Osteocyte (in vitro differentiated cells): Measurements from ENCODE around the gene TMEM181. TPM values are rescaled to one million over a fixed set of nuclear protein-coding genes. Genes with fewer than 3 reads are reported as not detected.

Experiments used
- DNase-seq: peaks from one replicate; pipeline ENCODE4 v3.0.0; 2021; ENCODE audit warnings: mixed read lengths; ENCODE audit not compliant: unreplicated experiment; ENCODE audit errors: extremely low spot score
- H3K27ac Mint-ChIP-seq: one replicate; pipeline ENCODE4 v1.8.0; 2021; ENCODE audit warnings: mild to moderate bottlenecking, mixed read lengths; ENCODE audit not compliant: unreplicated experiment
- H3K27me3 Mint-ChIP-seq: one replicate; pipeline ENCODE4 v1.8.0; 2021; ENCODE audit warnings: mixed read lengths; ENCODE audit not compliant: unreplicated experiment
- H3K36me3 Mint-ChIP-seq: one replicate; pipeline ENCODE4 v1.8.0; 2021; ENCODE audit warnings: mixed read lengths; ENCODE audit not compliant: unreplicated experiment
- H3K4me1 Mint-ChIP-seq: one replicate; pipeline ENCODE4 v1.8.0; 2021; ENCODE audit warnings: mixed read lengths; ENCODE audit not compliant: unreplicated experiment
- H3K4me3 Mint-ChIP-seq: one replicate; pipeline ENCODE4 v1.8.0; 2021; ENCODE audit warnings: mild to moderate bottlenecking, moderate library complexity, mixed read lengths; ENCODE audit not compliant: unreplicated experiment
- H3K9me3 Mint-ChIP-seq: one replicate; pipeline ENCODE4 v1.8.0; 2021; ENCODE audit warnings: mixed read lengths; ENCODE audit not compliant: unreplicated experiment
- CTCF ChIP-seq: fragments of 200-600 bp; sonication (generic); IDR thresholded peaks from 2 replicates; pipeline ENCODE4 v1.5.0; 2021; ENCODE audit warnings: antibody characterized with exemption, mild to moderate bottlenecking, moderate library complexity
- total RNA-seq: library from RNA; stranded (reverse); gene quantifications from 2 replicates; pipeline ENCODE4 v1.2.1, GENCODE V29; 2021

Gene TMEM181
- total RNA-seq, 1 donor from 2014 or later: 33.5 TPM

GRCh38 chr6:158634695-158635426 is 75.0 kb downstream of the TMEM181 start:
- Mint-ChIP-seq H3K36me3 (peaks cover 42% of the 10 kb centered on the region), H3K4me3 (no peak overlapping the region), H3K27ac (no peak overlapping the region), H3K9me3 (no peaks in the 10 kb centered on the region), H3K4me1 (peaks cover 15% of the 10 kb centered on the region), H3K27me3 (no peaks in the 10 kb centered on the region)
- TF ChIP-seq CTCF: no peak
- DNase-seq: no peak

DNA sequence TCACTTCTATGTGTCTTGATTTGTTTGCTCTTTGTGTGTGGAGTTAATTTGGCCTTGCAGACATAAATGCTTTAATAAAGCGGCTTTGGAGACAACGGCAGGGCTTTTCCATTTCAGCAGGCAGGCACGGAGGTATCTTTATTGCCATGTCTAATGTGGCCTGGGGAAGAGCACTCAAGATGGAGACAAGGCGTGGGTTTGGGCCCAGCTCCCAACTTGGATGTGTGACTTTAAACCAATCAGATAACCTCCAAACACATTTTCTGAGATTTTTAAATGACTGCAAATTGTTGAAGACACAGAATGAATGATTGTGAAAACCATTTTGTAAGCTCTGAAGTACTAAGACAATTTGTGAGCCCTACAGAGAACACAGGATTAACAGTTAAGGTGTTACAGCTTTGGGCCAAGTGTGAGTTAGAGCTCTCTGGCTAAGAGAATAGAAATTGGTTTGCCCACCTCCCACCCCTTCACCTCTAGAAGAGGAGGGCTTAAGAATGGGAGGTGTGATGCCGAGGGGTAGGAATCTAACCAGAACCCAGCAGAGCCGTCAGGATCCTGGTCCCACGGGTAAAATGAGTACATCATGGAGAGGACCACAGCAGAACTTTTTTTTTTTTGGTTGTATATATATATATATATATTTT is 75.7 kb downstream of the TMEM181 start:
- Mint-ChIP-seq H3K27me3 (no peaks in the 10 kb centered on the region), H3K9me3 (no peaks in the 10 kb centered on the region), H3K27ac (no peak overlapping the region), H3K36me3 (peaks cover 42% of the 10 kb centered on the region), H3K4me1 (peaks cover 21% of the 10 kb centered on the region), H3K4me3 (no peak overlapping the region)
- DNase-seq: no peak
- TF ChIP-seq CTCF: no peak

DNA sequence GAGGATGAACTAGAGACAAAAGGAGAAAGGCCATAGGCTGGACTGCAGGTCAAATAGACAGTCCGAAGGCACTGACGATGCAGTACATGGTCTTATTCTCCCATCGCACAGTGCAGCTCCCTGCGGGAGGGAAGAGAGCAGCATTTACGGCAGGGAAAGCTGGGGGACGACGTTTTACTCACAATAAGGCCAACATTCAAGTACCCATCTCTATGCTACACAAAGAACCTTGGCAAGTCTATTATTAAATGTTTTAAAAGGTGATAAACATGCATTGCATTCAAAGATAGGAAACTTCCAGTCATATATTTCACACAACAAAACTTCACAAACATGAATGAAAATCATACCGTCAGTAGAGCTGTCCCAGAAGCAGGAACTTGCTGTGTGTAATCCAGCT is 76.9 kb downstream of the TMEM181 start:
- no peak overlapping the region for H3K27ac Mint-ChIP-seq
- peaks cover 26% of the 10 kb centered on the region for H3K4me1 Mint-ChIP-seq
- H3K9me3 Mint-ChIP-seq: no peaks in the 10 kb centered on the region
- H3K4me3 Mint-ChIP-seq: no peak overlapping the region
- no peak for TF ChIP-seq CTCF
- DNase-seq: no peak
- H3K27me3 Mint-ChIP-seq: no peaks in the 10 kb centered on the region
- peaks cover 36% of the 10 kb centered on the region for H3K36me3 Mint-ChIP-seq

- H3K36me3 Mint-ChIP-seq: peaks cover 29% of the 10 kb centered on the region
- TF ChIP-seq CTCF: no peak
- DNase-seq: no peak
These were observed 78.5 kb downstream of the TMEM181 start for GRCh38 chr6:158638324-158638854.

DNA sequence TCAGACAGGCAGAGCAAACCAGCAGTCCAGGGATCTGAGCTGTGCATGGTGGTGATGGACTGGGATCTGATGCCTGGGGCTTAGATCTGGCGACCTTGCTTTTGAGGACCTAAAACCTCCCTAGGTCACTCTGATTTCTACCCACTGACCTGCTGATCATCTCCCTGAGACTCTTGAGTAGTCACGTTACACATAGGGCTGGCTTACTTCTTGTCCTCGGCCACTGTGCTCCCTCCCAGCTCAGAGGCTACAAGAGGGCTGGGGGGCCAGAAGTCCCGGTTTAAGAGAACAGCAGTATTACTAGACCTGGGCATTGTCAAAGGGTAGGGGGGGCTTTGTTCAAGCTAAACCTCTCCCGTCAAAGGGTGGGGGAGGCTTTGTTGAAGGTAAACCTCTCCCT is 79.2 kb downstream of the TMEM181 start:
- no peaks in the 10 kb centered on the region for H3K27me3 Mint-ChIP-seq
- no peak for DNase-seq
- TF ChIP-seq CTCF: no peak
- no peaks in the 10 kb centered on the region for H3K9me3 Mint-ChIP-seq
- peak overlapping the region; percentile 53 for H3K27ac Mint-ChIP-seq
- peaks cover 45% of the 10 kb centered on the region for H3K4me1 Mint-ChIP-seq
- H3K4me3 Mint-ChIP-seq: no peak overlapping the region
- peaks cover 28% of the 10 kb centered on the region for H3K36me3 Mint-ChIP-seq

More at GRCh38 chr6:158638324-158638854, 78.5 kb downstream of the TMEM181 start:
- H3K27ac Mint-ChIP-seq: peak overlapping the region; percentile 53
- peaks cover 39% of the 10 kb centered on the region for H3K4me1 Mint-ChIP-seq
- no peak overlapping the region for H3K4me3 Mint-ChIP-seq
- no peaks in the 10 kb centered on the region for H3K9me3 Mint-ChIP-seq
- no peaks in the 10 kb centered on the region for H3K27me3 Mint-ChIP-seq
